ENCODE data around the gene ASCC1.
"Not testable (repeated sequence)": the region's sequence is repeated elsewhere in the genome, so short reads cannot be mapped to it uniquely, and the experiment has no call there.

The ASCC1 gene

GRCh38 chr10:72219235-72219814, 3.2 kb upstream of the ASCC1 start:
- DNase-seq, result no peak

- no peak for DNase-seq
These were observed 2.6 kb upstream of the ASCC1 start for GRCh38 chr10:72218726-72219125.

- DNase-seq, result no peak
These were observed 2.2 kb upstream of the ASCC1 start for GRCh38 chr10:72218325-72218724.

GRCh38 chr10:72211832-72212231, 4.2 kb downstream of the ASCC1 start:
- DNase-seq, result not testable (repeated sequence)

- DNase-seq, result not testable (repeated sequence)
These were observed 4.7 kb downstream of the ASCC1 start for GRCh38 chr10:72211381-72211780.

- DNase-seq, result not testable (repeated sequence)
These were observed 7.5 kb downstream of the ASCC1 start for GRCh38 chr10:72208526-72208925.

GRCh38 chr10:72206511-72207229, 9.4 kb downstream of the ASCC1 start:
- DNase-seq, result no peak

GRCh38 chr10:72204724-72205123, 11.4 kb downstream of the ASCC1 start:
- no peak for DNase-seq

GRCh38 chr10:72204296-72204695, 11.8 kb downstream of the ASCC1 start:
- no peak for DNase-seq

- DNase-seq, result no peak
These were observed 14.8 kb downstream of the ASCC1 start for GRCh38 chr10:72201293-72201692.

- no peak for DNase-seq
These were observed 15.2 kb downstream of the ASCC1 start for GRCh38 chr10:72200883-72201282.

GRCh38 chr10:72194949-72195348, 21.1 kb downstream of the ASCC1 start:
- DNase-seq, result no peak

- DNase-seq, result no peak
These were observed 29.1 kb downstream of the ASCC1 start for GRCh38 chr10:72186982-72187330.

- no peak for DNase-seq
These were observed 29.7 kb downstream of the ASCC1 start for GRCh38 chr10:72186258-72186981.

- DNase-seq, result no peak
These were observed 31.9 kb downstream of the ASCC1 start for GRCh38 chr10:72184156-72184555.

GRCh38 chr10:72177454-72177853, 38.6 kb downstream of the ASCC1 start:
- DNase-seq, result no peak

GRCh38 chr10:72176701-72177100, 39.4 kb downstream of the ASCC1 start:
- no peak for DNase-seq

- DNase-seq, result no peak
These were observed 40.9 kb downstream of the ASCC1 start for GRCh38 chr10:72175149-72175548.

- DNase-seq, result no peak
These were observed 41.8 kb downstream of the ASCC1 start for GRCh38 chr10:72174297-72174662.

- DNase-seq, result no peak
These were observed 42.3 kb downstream of the ASCC1 start for GRCh38 chr10:72173619-72174296.

GRCh38 chr10:72173262-72173618, 42.8 kb downstream of the ASCC1 start:
- no peak for DNase-seq

- DNase-seq, result no peak
These were observed 44.9 kb downstream of the ASCC1 start for GRCh38 chr10:72171175-72171630.

GRCh38 chr10:72170733-72171132, 45.3 kb downstream of the ASCC1 start:
- no peak for DNase-seq

GRCh38 chr10:72170263-72170662, 45.8 kb downstream of the ASCC1 start:
- no peak for DNase-seq

All from activated CD4-positive, alpha-beta T cell treated with anti-CD3 and anti-CD28 coated beads for 4 hours (primary cell).